CD4-positive, alpha-beta T cell treated with Interleukin-12 subunit alpha and Interleukin-12 subunit beta, for 1 hour (primary cell): ENCODE measurements around the gene CREG1.
A peak's percentile ranks its signal among the peaks of the same experiment; 100 is the strongest.

Experiments used
- DNase-seq: peaks from one replicate; pipeline ENCODE4 v3.0.0-alpha.2; 2020

The CREG1 gene

DNA sequence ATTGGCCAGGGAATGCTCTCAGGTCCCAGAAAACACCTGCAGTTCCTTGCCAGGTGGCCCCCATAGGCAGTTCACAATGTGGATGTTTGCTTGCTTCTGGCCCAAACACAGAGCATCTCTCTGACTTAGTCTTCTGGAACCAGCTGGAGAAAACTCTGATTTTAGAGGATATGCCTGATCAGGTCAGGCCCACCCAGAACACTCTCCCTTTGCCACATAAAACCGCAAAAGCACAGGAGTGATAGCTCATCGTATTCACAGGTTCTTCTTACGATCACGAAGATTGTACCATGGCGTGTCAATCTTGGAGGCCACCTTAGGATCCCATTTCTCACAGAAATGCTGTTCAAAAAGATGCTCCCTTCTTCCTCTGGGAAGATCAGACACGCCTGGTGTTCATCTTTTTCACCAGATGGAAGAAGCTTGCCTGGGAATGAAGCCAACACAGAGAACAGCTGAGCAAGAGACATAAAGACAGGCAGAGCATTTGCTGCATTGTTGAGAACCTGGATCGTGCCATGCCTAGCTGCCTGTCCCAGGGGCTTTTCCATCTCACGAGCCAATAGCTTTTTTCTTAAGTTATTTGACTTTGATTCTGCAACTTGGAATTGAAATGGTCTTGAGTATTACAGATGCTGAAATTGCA is 23.6 kb downstream of the CREG1 start:
- DNase-seq, result no peak

- DNase-seq, result no peak
These were observed 25.4 kb downstream of the CREG1 start for GRCh38 chr1:167528057-167528728.

DNA sequence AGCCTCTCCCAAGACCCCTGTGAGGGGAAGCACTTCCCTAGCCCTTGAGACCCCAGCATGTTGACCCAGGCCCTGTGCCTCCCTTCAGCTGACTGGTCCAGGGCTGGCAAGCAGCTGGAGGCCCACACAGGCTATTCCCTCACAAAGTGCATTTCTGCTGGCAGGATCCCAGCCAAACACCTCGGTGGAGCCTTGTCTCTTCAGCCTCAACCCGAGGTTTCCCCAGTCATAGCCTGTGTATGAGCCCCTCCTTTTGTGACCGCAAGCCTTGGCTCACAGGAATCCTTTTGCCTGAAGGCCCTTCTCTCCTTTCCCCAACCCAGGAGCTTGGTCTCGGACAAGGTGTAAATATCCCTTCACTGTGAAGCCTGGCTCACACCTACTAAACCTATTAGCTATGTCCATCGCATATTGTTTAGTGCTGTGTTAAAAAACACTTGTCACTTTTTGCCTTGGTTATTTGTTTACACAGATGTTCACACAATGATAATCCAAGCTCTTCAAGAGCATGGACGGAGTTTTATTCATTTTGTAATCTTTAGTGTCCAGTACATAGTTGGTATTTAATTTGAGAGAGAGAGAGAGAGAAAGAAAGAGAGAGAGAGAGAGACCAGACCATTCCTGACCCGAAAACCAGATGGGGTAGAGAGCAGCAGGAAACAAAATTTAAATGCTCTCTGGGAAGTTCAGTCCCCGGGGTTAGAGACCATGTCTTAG is 26.7 kb downstream of the CREG1 start:
- no peak for DNase-seq

DNA sequence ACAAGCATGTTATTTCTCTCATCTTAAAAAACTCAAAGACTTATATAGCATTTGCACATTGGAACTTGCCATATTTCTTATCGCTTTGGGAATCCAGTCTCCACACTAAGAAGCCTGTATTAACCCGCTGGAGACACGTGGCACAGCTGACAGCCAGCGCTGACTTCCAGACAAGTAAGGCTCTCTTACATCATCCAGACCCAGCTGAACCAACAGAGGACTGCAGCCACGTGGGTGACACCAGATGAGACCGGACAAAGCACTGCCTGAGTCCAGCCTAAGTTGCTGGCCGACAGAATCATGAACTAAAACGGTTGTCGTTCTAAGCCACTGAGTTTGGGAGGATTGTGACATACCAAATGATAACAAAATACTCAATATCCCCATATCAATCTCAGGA is 28.9 kb downstream of the CREG1 start:
- no peak for DNase-seq

- DNase-seq, result no peak
These were observed 31.3 kb downstream of the CREG1 start for GRCh38 chr1:167522246-167522645.

GRCh38 chr1:167520711-167521206 is 32.8 kb downstream of the CREG1 start:
- DNase-seq, result no peak

DNA sequence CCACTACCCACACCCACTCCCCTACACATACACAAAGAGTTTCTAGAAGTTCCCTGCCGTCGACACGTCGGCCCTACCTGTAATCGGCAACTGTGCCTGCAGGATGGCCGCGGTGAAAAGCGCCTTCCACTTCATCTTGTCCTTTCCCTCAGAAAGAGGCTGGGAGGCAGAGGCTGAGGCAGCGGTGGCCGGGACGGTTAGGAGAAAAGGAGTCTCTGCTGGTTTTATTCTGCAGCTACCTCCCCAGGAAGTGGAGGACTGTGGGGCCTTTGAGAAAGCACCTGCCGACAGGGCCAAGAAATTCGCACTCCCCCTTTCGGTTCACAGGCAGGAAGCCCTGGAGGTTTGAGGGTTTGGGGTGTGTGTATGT is 35.2 kb downstream of the CREG1 start, which contains the start of gene CD247:
CD247 (minus strand) TSS at position 199 of the 370 bp plus-strand sequence; CDS start at position 135, 64 bp downstream.
- DNase-seq, result peak; percentile 87

DNA sequence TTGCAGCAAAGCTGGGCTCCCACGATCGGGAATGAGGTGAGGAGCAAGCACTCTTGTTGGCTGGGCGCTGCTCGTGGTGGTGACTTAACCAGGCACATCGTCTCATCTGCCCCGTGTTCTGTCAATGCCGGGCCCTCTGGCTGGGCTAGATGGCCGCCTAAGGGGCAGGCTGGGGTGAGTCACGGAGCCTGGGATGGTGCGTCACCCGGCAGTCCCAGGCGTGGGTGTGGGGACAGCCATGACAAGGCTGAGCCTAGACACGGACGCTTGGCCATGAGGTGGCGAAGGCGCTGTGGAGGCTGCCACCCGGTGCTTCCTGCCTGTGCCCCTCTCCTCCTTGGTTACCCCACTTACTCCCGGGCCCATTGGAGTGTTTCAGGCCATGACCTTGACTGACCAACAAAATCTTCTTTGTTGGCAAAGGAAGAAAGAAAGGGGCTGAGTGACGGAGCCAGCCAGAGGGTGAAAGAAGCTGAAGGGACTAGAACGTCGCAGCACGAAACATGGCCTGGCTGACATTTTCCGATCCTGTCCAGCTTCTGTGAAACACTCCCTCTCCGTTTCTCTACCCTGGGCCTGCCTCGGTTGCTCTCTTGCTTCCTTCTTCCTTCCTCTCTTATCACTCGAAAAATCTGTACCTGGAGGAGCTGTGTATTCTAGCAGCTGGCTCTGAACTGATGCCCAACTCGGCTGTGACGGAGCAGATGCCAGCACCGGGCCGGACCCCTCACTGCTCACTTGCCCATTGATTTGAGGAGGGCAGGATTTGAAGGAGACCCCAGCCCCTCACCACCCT is 35.8 kb downstream of the CREG1 start:
- DNase-seq, result peak; percentile 84

- peak; percentile 60 for DNase-seq
These were observed 36.9 kb downstream of the CREG1 start for GRCh38 chr1:167516404-167517388.

DNA sequence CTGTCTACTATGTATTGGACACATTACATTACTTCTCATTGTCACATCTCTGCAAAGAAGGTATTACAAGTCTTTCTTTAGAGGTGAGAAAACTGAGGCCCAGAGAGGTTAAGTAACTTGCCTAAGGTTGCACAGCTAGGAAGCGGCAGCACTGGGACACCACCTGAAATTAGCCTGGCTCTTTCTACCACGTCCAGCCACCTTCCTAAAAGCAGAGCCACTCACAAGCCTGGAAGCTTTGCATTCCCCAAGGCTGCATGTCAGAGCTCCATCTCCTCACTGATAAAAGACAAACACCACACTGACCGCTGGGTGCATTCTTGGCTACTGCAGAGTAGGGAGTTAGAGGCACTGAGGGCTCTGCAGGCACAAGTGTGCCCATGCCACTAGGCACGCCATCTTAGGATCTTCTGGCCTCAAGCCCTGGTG is 37.7 kb downstream of the CREG1 start:
- no peak for DNase-seq

DNA sequence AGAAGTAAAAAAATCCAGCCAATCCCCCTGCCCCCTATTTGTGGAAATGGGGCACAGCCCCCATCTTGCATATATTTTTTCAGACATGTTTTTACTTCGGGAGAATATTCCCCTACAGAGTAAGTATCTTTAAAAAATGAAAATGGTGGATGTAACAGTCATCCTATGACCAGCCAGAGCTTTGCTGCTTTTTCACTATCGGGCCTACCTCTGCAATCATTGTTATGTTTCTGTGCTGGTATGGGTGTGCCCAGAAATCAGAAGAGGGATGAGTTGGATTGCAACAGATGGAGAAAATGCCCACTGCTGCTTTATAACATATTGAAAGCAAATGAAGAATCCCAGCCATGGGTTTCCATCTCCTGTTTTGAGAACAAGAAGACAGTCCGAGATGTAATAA is 38.1 kb downstream of the CREG1 start:
- DNase-seq, result no peak

DNA sequence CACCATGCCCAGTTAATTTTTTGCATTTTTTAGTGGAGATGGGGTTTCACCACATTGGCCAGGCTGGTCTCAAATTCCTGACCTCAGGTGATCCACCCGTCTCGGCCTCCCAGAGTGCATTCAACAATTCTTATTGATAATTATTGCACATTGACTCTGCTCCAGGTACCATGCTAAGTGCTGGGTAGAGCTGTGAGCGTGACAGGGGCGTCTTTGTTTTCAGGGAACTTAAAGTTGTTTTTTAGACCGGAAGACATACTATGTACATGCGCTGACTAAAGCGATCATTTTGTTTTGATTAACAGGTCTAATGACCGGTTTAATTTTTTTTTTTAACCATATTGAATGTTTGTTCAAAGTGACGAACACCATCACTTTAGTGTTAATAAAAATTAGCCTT is 39.3 kb downstream of the CREG1 start:
- DNase-seq, result peak; percentile 48

GRCh38 chr1:167512046-167512654 is 41.4 kb downstream of the CREG1 start:
- DNase-seq, result no peak

DNA sequence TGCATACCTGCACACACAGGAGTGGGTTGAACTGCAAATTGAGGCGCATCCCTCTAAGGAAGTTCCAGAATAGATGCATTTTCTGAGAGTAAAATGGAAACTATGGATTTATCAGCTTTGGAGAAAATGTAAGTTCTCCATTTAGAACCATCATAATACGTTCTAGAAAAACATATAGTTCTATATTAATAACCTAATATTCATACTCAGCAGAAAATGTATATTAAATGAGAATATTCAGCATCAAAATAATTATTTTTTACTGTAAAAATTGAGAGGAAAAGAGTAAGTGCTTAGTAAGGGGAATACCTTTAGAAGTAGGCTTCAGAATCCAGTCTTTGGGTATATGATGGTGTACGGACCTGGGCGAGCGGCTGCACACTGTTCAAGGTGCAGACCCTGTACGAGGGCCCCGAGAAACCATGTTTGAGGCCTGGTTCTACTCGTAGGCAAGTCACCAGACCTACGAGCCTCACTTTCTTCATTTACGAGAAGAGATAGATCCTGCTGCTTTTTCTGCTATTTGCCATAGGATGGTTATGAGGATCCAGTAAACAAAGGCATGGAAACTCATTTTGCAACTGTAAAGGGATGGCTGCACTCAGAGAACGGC is 42.1 kb downstream of the CREG1 start:
- DNase-seq, result no peak

DNA sequence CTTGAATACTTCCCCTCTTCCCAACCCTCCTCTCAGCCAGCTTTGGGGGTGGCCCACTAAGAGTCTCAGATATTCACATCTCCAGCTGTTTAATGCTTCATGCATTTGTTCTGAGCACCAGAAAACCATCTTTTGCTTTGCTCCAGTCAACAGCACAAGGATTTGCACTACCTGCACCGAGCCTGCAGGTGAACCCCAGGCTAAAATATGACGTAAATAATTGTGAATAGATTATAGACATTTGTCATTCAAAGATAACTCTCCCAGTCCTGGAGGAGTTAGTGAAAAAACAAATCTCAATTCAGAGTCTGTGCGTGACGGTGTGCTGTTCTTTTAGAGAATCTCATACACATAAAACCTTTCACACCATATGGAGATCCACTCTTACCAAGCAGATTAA is 42.7 kb downstream of the CREG1 start:
- DNase-seq, result no peak

DNA sequence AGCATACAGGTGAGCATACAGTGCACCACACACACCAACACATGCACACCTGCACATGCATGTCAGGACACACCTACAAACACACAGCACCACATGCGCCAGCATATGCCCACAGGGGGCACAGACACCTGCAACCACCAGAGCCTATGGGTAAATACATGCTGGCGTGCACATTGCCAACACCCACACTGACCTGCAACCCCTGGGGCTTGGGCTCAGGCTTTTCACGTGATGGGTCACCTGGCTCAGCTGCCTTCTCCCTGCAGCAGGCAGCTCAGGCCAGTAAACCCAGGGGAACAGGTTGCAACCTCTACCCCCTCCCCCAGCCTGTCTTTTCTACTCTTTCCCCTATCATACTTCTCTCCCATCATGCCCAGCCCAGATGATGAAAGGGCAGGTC is 43.3 kb downstream of the CREG1 start:
- DNase-seq, result no peak

GRCh38 chr1:167509587-167509986 is 44.0 kb downstream of the CREG1 start:
- DNase-seq, result no peak

- DNase-seq, result no peak
These were observed 45.8 kb downstream of the CREG1 start for GRCh38 chr1:167507719-167508118.

DNA sequence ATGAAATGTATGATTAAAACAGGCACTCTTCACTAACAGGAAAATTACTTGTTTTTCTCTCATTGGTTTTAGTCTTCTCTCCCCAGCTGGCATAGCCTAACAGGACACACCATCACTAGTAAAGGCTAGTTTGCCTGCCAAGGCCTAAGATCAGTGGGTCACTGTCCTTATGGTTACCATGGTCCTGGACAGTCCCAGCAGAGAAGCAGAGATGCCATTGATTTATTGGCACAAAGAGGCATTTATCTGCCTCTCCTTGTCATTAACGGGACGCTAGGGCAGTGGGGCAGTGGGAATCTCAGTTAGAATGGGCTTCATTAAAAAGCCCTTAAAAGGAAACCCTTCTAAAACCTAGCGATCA is 49.1 kb downstream of the CREG1 start:
- no peak for DNase-seq

- no peak for DNase-seq
These were observed 49.7 kb downstream of the CREG1 start for GRCh38 chr1:167503626-167504466.
